Neuronal stem cell (in vitro differentiated cells): Measurements from ENCODE around the gene EVI5L.
A peak's percentile ranks its signal among the peaks of the same experiment; 100 is the strongest.

Experiments
- DNase-seq: peaks from one replicate; pipeline ENCODE4 v3.0.0-alpha.2; 2013; ENCODE audit warnings: low spot score
- H2AFZ ChIP-seq: one replicate; pipeline ENCODE4 v1.6.1; 2013; ENCODE audit warnings: mild to moderate bottlenecking, low read length, inconsistent platforms
- H2AK5ac ChIP-seq: 2 replicates; pipeline ENCODE4 v1.6.1; 2013; ENCODE audit warnings: low read depth, mild to moderate bottlenecking, inconsistent platforms, low read length, moderate library complexity, mixed read lengths
- H2BK120ac ChIP-seq: 2 replicates; pipeline ENCODE4 v1.6.1; 2013; ENCODE audit warnings: low read depth, mild to moderate bottlenecking, inconsistent platforms, low read length, moderate library complexity, mixed read lengths
- H2BK12ac ChIP-seq: one replicate; pipeline ENCODE4 v1.6.1; 2013; ENCODE audit warnings: low read length, inconsistent platforms
- H2BK15ac ChIP-seq: 2 replicates; pipeline ENCODE4 v1.6.1; 2013; ENCODE audit warnings: mild to moderate bottlenecking, low read length, inconsistent platforms, mixed read lengths
- H2BK5ac ChIP-seq: one replicate; pipeline ENCODE4 v1.6.1; 2013; ENCODE audit warnings: inconsistent platforms, mild to moderate bottlenecking, low read length, moderate library complexity
- H3K14ac ChIP-seq: one replicate; pipeline ENCODE4 v1.6.1; 2013; ENCODE audit warnings: low read length, inconsistent platforms
- H3K18ac ChIP-seq: 2 replicates; pipeline ENCODE4 v1.6.1; 2013; ENCODE audit warnings: low read length, inconsistent platforms
- H3K23ac ChIP-seq: 2 replicates; pipeline ENCODE4 v1.6.1; 2013; ENCODE audit warnings: low read depth, mild to moderate bottlenecking, mixed read lengths, low read length, inconsistent platforms; ENCODE audit not compliant: poor library complexity
- H3K27ac ChIP-seq: replicated peaks from 3 replicates; pipeline ENCODE4 v1.5.1; 2013; ENCODE audit warnings: low read length, inconsistent platforms
- H3K27me3 ChIP-seq, 3 experiments: 2 replicates each; pipeline ENCODE4 v1.6.1; 2013; ENCODE audit warnings: low read length in 3 of 3, mild to moderate bottlenecking in 2 of 3, inconsistent platforms in 1 of 3, low read depth in 1 of 3, mixed read lengths in 1 of 3, moderate library complexity in 1 of 3; ENCODE audit not compliant: control insufficient read depth in 3 of 3, insufficient read depth in 3 of 3
- H3K36me3 ChIP-seq, 2 donors: replicated peaks in 1 of 2; 2 replicates each; pipeline ENCODE4 v1.6.1; 2013; ENCODE audit warnings: low read length in 2 of 2; ENCODE audit not compliant: control insufficient read depth in 2 of 2, insufficient read depth in 2 of 2
- H3K4ac ChIP-seq: 2 replicates; pipeline ENCODE4 v1.6.1; 2013; ENCODE audit warnings: inconsistent platforms, mild to moderate bottlenecking, low read length, moderate library complexity
- H3K4me1 ChIP-seq, 2 donors: 1 replicate in 1 of 2; 2 replicates in 1 of 2; pipeline ENCODE4 v1.6.1; 2013; ENCODE audit warnings: low read length in 2 of 2, low read depth in 1 of 2; ENCODE audit not compliant: control insufficient read depth in 2 of 2, insufficient read depth in 1 of 2
- H3K4me2 ChIP-seq: one replicate; pipeline ENCODE4 v1.6.1; 2013; ENCODE audit warnings: mild to moderate bottlenecking, low read length, inconsistent platforms; ENCODE audit not compliant: insufficient read depth, poor library complexity, severe bottlenecking
- H3K4me3 ChIP-seq, 2 donors: 2 replicates each; pipeline ENCODE4 v1.5.1; 2013; ENCODE audit warnings: low read length in 2 of 2, mild to moderate bottlenecking in 2 of 2, inconsistent platforms in 1 of 2, moderate library complexity in 1 of 2
- H3K79me1 ChIP-seq: one replicate; pipeline ENCODE4 v1.6.1; 2013; ENCODE audit warnings: low read depth, mild to moderate bottlenecking, inconsistent platforms, low read length, moderate library complexity
- H3K9ac ChIP-seq: one replicate; pipeline ENCODE4 v1.6.1; 2013; ENCODE audit warnings: mild to moderate bottlenecking, low read depth, low read length, inconsistent platforms; ENCODE audit not compliant: poor library complexity
- H3K9me3 ChIP-seq, 2 donors: replicated peaks in 1 of 2; 2 replicates each; pipeline versions ENCODE3 to v1.6.1; 2013; ENCODE audit warnings: low read length in 2 of 2, mild to moderate bottlenecking in 2 of 2, inconsistent platforms in 1 of 2, low read depth in 1 of 2, mixed read lengths in 1 of 2, moderate library complexity in 1 of 2; ENCODE audit not compliant: control insufficient read depth in 2 of 2, insufficient read depth in 1 of 2
- H4K8ac ChIP-seq: one replicate; pipeline ENCODE4 v1.6.1; 2013; ENCODE audit warnings: low read depth, mild to moderate bottlenecking, inconsistent platforms, low read length, moderate library complexity
- H4K91ac ChIP-seq: one replicate; pipeline ENCODE4 v1.6.1; 2013; ENCODE audit warnings: low read length, low read depth, mild to moderate bottlenecking, inconsistent platforms; ENCODE audit not compliant: poor library complexity
- WGBS, 2 donors: extraction: QIAGEN DNeasy Blood & Tissue Kit; methylation state at CpG; one replicate each; pipeline ENCODE4 v1.1.7; 2013; ENCODE audit warnings: missing lambda C conversion rate in 2 of 2, mixed read lengths in 1 of 2; ENCODE audit not compliant: insufficient read length in 2 of 2, insufficient replicate concordance in 1 of 2; ENCODE audit errors: extremely low coverage in 2 of 2; 5-methylcytosine and 5-hydroxymethylcytosine counted together

EVI5L gene

DNA sequence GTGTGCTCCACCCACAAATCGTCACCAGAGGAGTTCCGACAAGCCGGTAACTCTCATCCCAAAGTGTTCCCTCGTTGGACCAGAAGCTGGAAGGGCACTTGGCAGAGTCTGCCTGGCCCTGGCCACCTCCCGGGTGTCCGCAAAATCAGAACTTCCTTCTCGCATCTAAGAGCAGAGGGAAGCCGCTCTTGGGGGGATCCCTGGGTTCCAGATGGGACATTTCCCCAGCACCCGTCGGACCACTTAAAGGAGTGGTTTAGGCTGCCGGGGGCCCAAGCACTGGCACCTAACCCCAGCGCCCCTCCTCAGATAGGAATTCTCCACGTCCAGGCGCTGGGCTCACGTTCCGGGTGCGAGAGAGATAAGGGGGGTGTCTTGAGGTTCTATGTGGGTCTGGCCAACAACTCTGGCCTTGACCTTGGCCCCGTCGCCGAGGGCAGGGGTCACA is 72.8 kb downstream of the EVI5L start:
- H3K23ac ChIP-seq, result peak overlapping the region; percentile 96
- H3K4me1 ChIP-seq, result peaks cover 13% of the 10 kb centered on the region in 2 donors
- no peak overlapping the region for H2BK5ac ChIP-seq
- H3K9ac ChIP-seq, result peak overlapping the region; percentile 94
- no CpG with 5 or more reads among the region's 20 CpGs for WGBS, 2 donors
- H3K4me2 ChIP-seq, result peak overlapping the region; percentile 81
- no peak overlapping the region for H3K4ac ChIP-seq
- H3K18ac ChIP-seq, result peak overlapping the region; percentile 96
- H3K36me3 ChIP-seq, result peaks cover 5 to 17% of the 10 kb centered on the region in 2 donors
- H4K91ac ChIP-seq, result no peak overlapping the region
- no peaks in the 10 kb centered on the region for H3K9me3 ChIP-seq
- no peak for DNase-seq
- peak overlapping the region; percentile 83 for H2BK120ac ChIP-seq
- H3K79me1 ChIP-seq, result peaks cover 19% of the 10 kb centered on the region
- H3K4me3 ChIP-seq, result peak overlapping the region; percentile 78 to 97
- H2AFZ ChIP-seq, result peak overlapping the region; percentile 84
- no peak overlapping the region for H2BK15ac ChIP-seq
- peak overlapping the region; percentile 92 for H3K27ac ChIP-seq
- H2BK12ac ChIP-seq, result no peak overlapping the region
- H3K14ac ChIP-seq, result peak overlapping the region; percentile 94
- peaks cover 0 to 4% (median 0%) of the 10 kb centered on the region in 3 experiments for H3K27me3 ChIP-seq
- H4K8ac ChIP-seq, result no peak overlapping the region
- H2AK5ac ChIP-seq, result peak overlapping the region; percentile 95

DNA sequence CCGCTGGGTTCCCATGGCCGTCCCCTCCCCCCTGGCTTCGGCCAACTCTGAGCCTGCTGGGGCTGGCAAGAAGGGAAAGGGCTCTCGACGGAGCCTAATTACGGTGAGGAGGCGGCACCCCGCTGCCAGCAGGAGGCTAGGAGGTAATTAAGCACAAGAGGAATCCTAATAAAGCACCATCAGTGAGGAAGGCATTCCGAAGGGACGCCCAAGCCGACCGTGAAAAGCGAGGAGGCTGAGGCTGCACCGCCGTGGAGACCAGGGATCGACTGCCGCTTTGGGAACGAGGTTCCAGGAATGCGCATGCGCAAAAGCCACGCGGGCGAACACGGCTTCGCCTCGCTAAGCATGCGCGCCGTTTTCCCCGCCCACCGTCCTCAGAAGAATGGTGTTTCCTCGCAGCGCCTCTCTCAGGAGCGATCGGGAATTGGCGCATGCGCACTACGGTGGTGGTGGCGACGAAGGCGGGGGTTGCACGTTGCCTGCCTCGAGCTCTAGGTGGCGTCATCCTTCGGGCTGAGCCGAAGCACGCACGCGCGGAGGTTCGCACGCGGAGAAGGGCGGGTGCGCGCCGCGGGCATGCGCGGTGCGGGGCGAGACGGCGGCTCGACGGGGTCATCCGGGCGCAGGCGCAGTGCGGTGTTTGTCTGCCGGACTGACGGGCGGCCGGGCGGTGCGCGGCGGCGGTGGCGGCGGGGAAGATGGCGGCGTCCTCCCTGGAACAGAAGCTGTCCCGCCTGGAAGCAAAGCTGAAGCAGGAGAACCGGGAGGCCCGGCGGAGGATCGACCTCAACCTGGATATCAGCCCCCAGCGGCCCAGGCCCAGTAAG is 73.4 kb downstream of the EVI5L start, which contains the start of gene MAP2K7:
Gene MAP2K7 (plus strand): TSS at position 634 of the 830 bp plus-strand sequence. CDS start 68 bp downstream, at position 702.
- H4K8ac ChIP-seq, result no peak within 1 kb of the TSS
- peaks cover 21% of the 10 kb centered on the region for H3K79me1 ChIP-seq
- WGBS, 2 donors, result no CpG with 5 or more reads among the region's 89 CpGs
- H3K23ac ChIP-seq, result peak within 1 kb of the TSS; percentile 96
- H3K27me3 ChIP-seq, result peaks cover 0 to 4% (median 0%) of the 10 kb centered on the region in 3 experiments
- H3K14ac ChIP-seq, result peak within 1 kb of the TSS; percentile 94
- H2AK5ac ChIP-seq, result peak within 1 kb of the TSS; percentile 95
- peak within 1 kb of the TSS; percentile 92 for H3K27ac ChIP-seq
- peak within 1 kb of the TSS; percentile 100 for H3K18ac ChIP-seq
- H2AFZ ChIP-seq, result peak within 1 kb of the TSS; percentile 87
- H3K4ac ChIP-seq, result no peak within 1 kb of the TSS
- H3K4me2 ChIP-seq, result peak within 1 kb of the TSS; percentile 98
- H2BK5ac ChIP-seq, result peak within 1 kb of the TSS; percentile 93
- peak within 1 kb of the TSS; percentile 87 to 97 for H3K4me3 ChIP-seq
- H2BK12ac ChIP-seq, result no peak within 1 kb of the TSS
- no peak within 1 kb of the TSS for H4K91ac ChIP-seq
- DNase-seq, result peak; percentile 100
- peak within 1 kb of the TSS; percentile 83 for H2BK120ac ChIP-seq
- H3K9me3 ChIP-seq, result no peaks in the 10 kb centered on the region
- H3K9ac ChIP-seq, result peak within 1 kb of the TSS; percentile 94
- peak within 1 kb of the TSS; percentile 81 for H2BK15ac ChIP-seq
- H3K36me3 ChIP-seq, result peaks cover 5 to 17% of the 10 kb centered on the region in 2 donors
- peaks cover 13% of the 10 kb centered on the region in 2 donors for H3K4me1 ChIP-seq

DNA sequence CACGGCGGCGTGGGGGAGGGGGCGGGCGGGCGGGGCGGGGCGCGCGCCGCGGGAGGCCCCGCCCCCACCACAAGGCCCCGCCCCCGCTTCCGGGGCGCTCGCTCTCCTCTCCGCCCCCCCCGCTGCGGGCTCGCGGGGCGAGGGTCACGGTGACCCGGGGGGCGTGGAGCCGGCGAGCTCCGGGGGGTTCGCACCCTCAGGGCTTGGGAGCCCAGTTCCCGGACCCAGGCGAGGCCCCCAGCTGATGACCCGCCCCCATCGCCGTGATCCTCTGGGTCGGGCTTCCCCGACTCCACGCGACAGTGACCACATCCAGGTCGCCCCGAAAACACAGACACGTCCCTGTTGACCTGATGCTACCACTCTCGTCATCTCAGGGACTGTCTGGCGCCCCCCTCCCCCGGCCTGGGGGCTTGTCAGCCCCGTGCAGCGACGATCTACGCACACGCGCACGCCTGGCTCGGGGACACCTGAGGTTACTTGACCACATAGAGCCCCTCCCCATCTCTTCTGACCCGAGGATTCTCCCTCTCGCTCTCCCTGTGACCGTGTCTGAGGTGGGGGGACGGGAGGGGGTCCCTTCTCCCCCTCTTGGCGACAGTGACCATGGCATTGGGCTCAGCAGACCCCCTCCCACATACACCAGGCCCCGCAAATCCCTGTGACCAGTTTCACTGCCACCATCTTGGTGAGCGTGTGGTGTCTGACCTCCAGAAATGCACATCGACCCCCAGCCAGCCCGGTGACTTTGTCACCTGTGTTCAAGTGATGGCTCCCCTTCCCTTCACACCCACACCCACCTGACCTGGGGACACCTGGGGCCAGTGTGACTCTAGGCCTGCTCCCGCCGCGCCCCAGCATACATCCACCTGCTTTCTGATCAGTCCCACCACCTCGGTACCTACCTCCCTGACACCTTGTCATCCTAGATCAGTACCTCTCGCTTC is 74.3 kb downstream of the EVI5L start:
- Histone ChIP-seq H3K79me1 (peaks cover 25% of the 10 kb centered on the region), H3K18ac (peak overlapping the region; percentile 100), H3K36me3 (peaks cover 5 to 20% of the 10 kb centered on the region in 2 donors), H2BK12ac (no peak overlapping the region), H3K27me3 (peaks cover 0 to 4% (median 0%) of the 10 kb centered on the region in 3 experiments), H3K4me3 (peak overlapping the region; percentile 87 to 97), H3K14ac (peak overlapping the region; percentile 21), H3K9me3 (no peaks in the 10 kb centered on the region), H3K27ac (peak overlapping the region; percentile 78), H2BK120ac (no peak overlapping the region), H2AFZ (peak overlapping the region; percentile 87), H3K4ac (no peak overlapping the region), H2BK15ac (peak overlapping the region; percentile 81), H2AK5ac (peak overlapping the region; percentile 89), H3K9ac (peak overlapping the region; percentile 80), H3K4me2 (peak overlapping the region; percentile 98), H3K23ac (peak overlapping the region; percentile 96), H4K91ac (no peak overlapping the region), H2BK5ac (peak overlapping the region; percentile 93), H4K8ac (no peak overlapping the region), H3K4me1 (peaks cover 13% of the 10 kb centered on the region in 2 donors)
- DNase-seq, result no peak
- no CpG with 5 or more reads among the region's 68 CpGs for whole genome bisulfite sequencing, 2 donors
